T-helper 2 cell (primary cell): ENCODE results near the gene ROGDI.

Experiments
- DNase-seq, 5 experiments: peaks; one replicate each; pipeline versions ENCODE4 v3.0.0 to v3.0.0-alpha.2; 2012 to 2022

Gene ROGDI

GRCh38 chr16:4813251-4814003, 11.0 kb upstream of the ROGDI start:
- DNase-seq: no peak

- no peak for DNase-seq
Observed at GRCh38 chr16:4811773-4812172, 9.3 kb upstream of the ROGDI start.

GRCh38 chr16:4811242-4811641, 8.8 kb upstream of the ROGDI start:
- no peak for DNase-seq

GRCh38 chr16:4806280-4806679, 3.8 kb upstream of the ROGDI start:
- DNase-seq: no peak

GRCh38 chr16:4805231-4805630, 2.8 kb upstream of the ROGDI start:
- no peak for DNase-seq

GRCh38 chr16:4803898-4804762, 1.7 kb upstream of the ROGDI start:
- DNase-seq: no peak

GRCh38 chr16:4803401-4803844, 990 bp upstream of the ROGDI start:
- no peak for DNase-seq

GRCh38 chr16:4802659-4803287, 340 bp upstream of the ROGDI start:
- peak; percentile 81 to 91 (median 84) for DNase-seq

GRCh38 chr16:4801051-4801961, 1.1 kb downstream of the ROGDI start:
- no peak for DNase-seq

- DNase-seq: no peak
Observed at GRCh38 chr16:4800290-4801041, 2.0 kb downstream of the ROGDI start.

GRCh38 chr16:4799171-4799855, 3.1 kb downstream of the ROGDI start:
- no peak for DNase-seq

GRCh38 chr16:4798456-4798855, 4.0 kb downstream of the ROGDI start:
- DNase-seq: no peak

GRCh38 chr16:4797805-4798252, 4.6 kb downstream of the ROGDI start:
- DNase-seq: no peak

- no peak for DNase-seq
Observed at GRCh38 chr16:4796982-4797804, 5.2 kb downstream of the ROGDI start.

GRCh38 chr16:4795828-4796572, 6.4 kb downstream of the ROGDI start:
- no peak for DNase-seq

- no peak for DNase-seq
Observed at GRCh38 chr16:4795181-4795827, 7.1 kb downstream of the ROGDI start, which contains the start of gene SMIM22. Gene SMIM22 (plus strand): TSS chr16:4795369. CDS start chr16:4795735, 366 bp downstream.

- DNase-seq: no peak
Observed at GRCh38 chr16:4792951-4793513, 9.4 kb downstream of the ROGDI start.

- no peak for DNase-seq
Observed at GRCh38 chr16:4790871-4791270, 11.6 kb downstream of the ROGDI start.
